ENCODE results near the gene TTLL13.
A peak's percentile ranks its signal among the peaks of the same experiment; 100 is the strongest.

DNA sequence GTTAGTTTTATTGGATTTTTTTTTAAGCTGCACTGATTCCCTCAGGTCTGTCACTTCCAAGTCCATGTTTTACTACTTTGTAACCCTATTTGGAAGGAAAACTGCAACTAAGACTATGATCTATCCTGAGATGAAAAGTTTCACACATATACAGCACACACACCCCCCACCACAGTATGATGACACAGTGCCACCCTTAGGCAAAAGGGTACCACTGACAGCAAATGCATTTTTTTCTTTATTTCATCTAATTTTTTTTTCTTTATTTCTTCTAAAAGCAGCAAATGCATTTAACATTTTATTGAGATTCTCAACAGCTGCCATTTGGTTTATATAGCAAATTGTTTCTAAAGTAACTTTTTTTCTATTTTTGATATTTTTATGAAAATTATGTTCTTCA, 37.3 kb downstream of the TTLL13 start:
- TF ChIP-seq, protein P1, sequence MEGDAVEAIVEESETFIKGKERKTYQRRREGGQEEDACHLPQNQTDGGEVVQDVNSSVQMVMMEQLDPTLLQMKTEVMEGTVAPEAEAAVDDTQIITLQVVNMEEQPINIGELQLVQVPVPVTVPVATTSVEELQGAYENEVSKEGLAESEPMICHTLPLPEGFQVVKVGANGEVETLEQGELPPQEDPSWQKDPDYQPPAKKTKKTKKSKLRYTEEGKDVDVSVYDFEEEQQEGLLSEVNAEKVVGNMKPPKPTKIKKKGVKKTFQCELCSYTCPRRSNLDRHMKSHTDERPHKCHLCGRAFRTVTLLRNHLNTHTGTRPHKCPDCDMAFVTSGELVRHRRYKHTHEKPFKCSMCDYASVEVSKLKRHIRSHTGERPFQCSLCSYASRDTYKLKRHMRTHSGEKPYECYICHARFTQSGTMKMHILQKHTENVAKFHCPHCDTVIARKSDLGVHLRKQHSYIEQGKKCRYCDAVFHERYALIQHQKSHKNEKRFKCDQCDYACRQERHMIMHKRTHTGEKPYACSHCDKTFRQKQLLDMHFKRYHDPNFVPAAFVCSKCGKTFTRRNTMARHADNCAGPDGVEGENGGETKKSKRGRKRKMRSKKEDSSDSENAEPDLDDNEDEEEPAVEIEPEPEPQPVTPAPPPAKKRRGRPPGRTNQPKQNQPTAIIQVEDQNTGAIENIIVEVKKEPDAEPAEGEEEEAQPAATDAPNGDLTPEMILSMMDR (conservative IDR thresholded peaks at IDR 0.05; ENCODE audit: low read length) = peak; percentile 92
- no peak for TF ChIP-seq EZH2phosphoT487 (IDR thresholded peaks at IDR 0.05; ENCODE audit: borderline replicate concordance, low read depth, low read length)

Data from OCI-LY7 (cell line).